GM18519 (cell line): ENCODE measurements around the gene LHFPL3.

Experiments used
- ATAC-seq: cut with Tn5 transposase; IDR thresholded peaks from one replicate; pipeline ENCODE4 v1.9.1; 2021; ENCODE audit warnings: mild to moderate bottlenecking, moderate library complexity; ENCODE audit not compliant: unreplicated experiment, low FRiP score

Gene LHFPL3

DNA sequence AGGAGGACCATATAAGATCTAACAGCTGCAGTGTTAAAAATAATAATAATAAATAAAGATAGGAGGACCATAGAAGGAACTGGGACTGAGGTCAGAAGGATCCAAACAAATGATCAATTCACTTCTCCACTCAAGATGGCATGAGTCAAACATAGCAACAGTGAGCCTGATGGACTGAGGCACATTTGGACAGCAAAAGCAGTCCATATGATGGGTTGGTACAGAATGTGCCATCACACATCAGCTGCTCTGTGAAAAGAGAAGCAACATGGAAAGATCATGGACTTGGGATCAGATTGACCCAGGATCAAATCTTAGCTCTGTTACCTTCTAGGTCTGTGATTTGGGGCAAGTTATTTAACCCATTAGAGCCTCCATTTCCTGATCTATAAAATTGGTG, 496.7 kb downstream of the LHFPL3 start:
- no peak for ATAC-seq

DNA sequence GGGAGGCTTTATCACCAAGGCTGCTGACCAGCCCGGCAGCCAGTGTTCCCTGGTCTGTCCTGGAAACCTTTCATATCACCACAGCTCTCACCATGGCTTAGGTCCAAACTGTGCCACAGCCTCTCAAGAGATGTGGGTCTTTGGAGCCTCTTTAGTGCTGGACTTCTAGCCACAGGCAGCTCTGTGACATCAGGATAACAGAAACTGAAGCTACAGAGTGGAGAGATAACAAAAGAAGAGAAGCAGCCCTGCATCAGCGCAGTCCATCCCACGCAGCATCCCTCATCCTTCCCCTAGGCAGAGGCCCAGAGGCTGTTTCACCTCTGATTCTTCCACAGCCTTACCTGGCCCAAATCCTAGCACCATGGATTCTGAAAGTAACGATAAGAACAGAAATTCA, 497.7 kb downstream of the LHFPL3 start:
- no peak for ATAC-seq

DNA sequence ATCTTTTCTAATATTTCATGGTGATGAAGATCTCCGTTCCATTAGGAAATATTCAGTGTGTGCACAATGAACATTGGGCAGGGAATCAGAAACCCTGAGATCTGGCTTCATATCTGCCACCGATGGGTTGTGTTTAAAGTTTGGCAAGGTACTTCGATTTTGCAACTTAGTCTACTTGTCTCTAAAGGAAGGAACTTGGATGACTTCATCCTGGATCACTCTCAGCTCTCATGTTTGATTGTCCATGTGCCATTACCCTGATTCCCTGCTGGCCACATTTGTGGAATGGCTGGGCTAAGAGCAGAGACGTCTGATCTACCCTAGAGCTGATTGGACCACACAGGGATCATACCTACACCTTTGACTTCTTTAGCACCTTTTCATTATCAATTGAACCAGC, 508.6 kb downstream of the LHFPL3 start:
- no peak for ATAC-seq

DNA sequence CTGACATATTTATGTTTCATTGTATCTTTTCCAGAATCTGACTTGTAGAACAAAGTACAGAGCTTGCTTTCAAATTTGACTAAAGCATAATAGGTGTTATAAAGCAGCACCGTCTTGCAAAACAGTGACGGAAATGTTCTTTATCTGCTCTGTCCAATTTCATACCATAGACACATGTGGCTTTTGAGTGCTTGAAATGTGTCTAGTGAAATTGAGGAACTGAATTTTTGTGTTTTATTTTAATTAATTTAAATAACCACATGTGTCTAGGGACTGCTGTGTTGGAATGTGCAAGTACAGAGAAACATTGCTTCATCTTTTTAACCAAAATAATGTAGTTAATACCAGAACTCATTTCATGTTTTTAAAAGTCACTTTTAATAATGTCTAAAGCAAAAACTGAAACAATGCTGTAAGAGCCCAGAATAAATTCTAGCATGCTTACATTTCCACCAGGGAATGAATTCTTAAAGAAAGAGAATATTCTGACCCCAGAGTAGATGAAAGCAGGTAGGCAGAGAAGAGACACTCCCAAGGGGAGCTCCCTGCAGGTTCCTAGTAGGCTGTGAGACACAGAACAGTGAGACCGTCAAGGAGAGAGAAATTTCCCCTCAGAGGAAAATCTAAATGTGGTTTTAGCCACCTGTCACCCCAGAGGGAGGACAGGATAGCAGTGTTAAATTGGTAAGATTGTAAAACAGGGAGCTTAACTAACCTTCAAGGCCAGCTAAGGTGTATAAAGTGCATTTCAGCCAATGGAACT, 510.3 kb downstream of the LHFPL3 start:
- no peak for ATAC-seq

DNA sequence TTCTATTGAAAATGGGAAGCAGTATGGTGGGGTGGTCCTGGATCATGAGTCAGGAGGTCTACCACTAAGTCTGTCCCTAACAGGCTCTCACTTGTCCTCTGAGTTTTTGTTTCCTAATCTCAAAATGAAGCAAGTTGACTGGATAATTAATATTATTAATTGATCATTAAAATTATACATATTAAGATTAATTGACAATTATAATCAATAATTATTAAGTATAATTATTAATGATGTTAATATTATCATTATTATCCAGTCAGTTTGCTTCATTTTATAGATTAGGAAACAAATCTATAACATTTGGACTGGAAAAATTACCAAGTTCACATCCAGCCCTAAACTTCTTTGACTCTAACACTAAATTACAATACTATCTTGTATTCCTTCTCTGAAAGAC, 511.4 kb downstream of the LHFPL3 start:
- no peak for ATAC-seq

DNA sequence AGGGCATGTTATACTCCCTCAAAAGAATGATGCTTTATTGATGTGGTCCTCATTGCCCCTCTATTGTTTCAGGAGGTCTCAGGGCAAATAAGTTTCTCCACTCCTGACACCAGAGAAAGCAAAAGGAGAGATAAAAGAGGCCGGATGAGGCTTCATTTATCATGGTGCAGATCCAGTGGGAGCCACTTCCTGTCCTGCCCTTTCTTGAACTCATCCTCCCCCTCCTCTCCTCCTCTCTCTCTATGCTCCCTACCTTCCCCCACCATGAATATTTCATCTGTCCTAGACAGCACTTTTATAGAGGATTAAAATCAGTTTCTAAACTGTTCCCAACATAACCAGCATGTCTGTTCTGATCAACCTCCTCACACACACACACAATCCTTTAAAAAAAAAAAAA, 513.4 kb downstream of the LHFPL3 start:
- no peak for ATAC-seq

DNA sequence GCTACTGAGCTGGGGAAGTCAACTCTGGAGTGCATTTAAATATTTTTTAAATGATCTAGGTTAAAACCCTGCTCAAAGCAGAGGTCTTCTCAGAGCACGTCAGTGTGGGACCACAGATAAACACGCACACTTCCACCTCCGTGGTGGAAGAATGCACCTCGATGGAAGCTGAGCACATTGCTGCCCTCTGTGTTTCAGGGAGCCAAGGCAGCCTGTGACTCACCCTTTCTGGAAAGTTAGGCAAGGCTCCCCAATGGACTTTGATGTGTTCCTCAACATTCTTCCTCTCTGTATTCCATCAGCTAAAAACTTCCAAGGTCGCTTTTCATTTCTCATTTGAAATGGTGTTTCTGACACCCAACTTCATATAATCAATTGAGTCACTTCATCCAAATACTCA, 514.8 kb downstream of the LHFPL3 start:
- no peak for ATAC-seq

DNA sequence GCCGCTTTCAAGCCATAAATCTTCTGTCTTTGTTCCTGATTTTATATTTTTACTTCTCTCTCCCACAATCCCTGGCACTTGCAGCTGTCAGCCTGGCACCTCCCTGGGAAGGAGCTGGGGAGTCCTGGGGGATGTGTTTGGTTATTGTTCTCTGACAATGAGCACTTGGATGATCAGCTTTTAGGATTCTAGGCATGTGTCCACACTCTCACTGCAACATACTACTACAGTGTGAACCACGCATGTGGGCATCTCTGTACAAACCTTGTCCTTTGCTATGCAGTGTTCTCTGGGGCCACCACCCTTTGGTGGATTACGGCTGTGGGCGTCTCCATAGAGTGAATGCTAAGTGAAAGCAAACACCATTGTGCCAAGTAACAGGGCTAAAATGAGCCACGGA, 517.2 kb downstream of the LHFPL3 start:
- ATAC-seq, result no peak

DNA sequence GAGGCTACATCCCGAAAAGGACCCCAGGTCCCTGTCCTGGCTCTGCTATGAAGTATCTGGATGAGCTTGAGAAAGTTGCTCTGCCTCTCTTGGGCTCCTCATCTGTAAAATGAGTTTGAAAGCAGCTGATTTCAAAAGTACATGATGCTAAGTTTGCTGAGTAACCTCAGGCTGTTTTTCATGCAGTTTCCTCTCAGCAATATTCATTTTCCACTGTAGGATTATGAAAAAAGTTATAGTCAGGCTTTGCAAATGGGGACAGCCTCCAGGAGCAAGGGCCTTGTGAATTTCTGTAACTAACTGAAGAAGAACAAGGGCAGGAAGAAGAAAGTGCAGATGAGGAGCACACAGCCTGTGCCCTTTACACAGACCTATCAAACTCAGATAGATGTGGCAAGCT, 518.3 kb downstream of the LHFPL3 start:
- ATAC-seq, result no peak

DNA sequence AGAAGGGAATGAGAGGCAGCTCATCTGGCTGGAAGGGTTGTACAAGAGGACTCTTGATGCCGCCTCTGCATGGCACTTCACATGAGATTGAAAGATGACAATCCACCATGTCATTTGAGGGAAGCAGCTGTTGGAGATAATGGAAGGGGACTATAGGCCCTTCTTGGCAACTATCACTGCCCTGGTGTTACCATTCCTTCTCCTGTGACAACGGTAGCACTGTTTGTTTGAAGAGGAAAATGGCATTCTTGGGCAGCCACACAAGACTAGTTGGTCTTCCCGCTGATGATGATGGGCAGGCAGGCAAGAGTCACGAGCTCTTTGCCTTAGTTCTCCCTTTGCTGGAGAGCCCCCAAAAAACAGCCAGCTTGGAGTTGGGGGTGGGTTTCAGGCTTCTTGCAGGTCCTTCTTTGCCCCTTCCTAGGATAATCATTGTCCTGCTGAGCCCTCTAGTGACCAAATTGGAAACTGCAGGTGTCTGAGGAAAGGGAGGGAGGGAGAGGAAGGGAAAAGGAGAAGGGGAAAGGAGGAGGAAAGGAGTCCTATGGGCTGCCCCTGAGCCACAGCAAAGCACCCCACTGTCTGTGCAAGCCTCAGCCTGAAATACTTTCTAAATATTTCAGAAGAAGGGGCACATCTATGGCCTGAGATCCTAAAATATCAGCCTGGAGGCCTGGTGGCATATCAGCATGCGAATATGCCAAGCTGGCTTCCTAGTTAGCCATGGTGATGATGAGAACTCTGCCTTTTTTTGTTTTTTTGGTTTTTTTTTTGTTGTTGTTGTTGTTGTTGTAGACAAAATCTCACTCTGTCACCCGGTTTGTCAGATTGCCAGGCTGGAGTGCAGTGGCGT, 520.0 kb downstream of the LHFPL3 start:
- no peak for ATAC-seq

DNA sequence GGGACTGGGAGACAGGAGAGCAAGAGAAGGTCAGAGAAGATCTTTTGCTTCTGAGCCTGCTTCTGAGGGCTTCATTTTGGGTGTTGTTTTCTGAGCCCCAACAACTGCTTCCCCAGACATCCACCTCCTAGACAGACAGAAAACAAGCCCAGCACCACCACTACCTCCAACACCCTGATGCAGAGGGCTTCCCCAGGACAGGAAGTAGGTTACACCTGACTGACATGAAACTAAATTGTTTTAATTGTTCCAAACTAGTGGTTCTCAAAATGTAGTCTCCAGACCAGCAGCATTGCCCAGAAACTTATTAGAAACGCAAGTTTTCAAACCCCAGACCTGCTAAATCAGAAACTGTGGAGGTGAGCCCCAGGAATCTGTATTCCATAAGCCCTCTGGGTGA, 522.0 kb downstream of the LHFPL3 start:
- ATAC-seq, result no peak

DNA sequence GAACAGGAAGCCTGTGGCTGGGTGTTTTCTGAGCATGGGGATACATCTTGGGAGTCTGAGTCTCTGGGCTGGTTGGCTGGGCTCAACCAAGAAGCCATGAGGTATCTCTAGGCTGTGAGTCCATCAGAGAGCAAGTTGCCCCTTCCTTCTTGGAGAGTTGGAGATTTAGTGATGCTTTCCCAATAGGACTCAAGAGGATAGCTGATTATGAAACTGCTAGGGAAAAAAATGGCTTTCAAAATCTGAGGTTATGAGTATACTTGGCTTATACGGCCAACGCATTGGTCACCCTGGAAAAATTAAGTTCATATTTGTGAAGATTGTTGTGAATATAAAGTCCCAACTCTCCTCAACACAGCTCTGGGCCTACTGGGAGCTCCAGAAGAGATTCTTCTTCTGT, 522.9 kb downstream of the LHFPL3 start:
- no peak for ATAC-seq

DNA sequence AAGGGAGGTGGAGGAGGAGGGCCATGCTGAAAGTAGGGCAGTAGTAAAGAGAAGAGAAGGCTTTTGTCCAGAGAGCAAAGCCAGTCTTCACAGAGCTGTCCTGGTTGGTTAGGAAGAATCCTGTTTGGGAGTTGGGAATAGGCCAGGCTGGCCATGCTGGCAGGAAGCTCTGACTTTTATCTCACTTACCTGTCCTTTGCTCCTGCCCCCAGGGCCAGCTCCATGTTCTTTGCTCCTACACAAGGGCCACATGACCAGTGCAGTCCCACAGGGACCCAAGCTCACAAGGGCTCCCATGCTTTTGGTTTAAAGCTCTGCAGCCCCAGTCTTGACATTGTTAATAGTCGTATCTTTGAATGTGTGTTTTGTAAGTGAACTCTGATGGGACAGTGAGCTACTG, 524.0 kb downstream of the LHFPL3 start:
- no peak for ATAC-seq

DNA sequence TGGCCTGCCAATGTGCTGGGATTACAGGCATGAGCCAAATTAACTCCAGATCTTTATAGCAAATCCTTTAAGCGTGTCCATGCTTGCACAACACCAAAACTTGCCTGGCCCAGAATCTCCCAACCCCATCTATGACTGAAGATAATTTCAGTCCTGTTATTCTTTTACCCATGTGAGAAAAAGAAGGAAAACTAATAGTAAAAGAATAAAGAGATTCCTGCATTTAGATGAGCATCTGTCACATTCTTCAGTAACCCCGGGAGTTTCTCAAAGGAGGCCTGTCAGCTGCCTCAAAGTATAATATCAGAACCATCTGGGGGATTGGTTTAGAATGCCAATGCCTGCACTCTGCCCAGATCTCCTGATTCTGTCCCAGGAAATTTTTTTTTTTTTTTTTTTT, 527.5 kb downstream of the LHFPL3 start:
- ATAC-seq, result no peak

DNA sequence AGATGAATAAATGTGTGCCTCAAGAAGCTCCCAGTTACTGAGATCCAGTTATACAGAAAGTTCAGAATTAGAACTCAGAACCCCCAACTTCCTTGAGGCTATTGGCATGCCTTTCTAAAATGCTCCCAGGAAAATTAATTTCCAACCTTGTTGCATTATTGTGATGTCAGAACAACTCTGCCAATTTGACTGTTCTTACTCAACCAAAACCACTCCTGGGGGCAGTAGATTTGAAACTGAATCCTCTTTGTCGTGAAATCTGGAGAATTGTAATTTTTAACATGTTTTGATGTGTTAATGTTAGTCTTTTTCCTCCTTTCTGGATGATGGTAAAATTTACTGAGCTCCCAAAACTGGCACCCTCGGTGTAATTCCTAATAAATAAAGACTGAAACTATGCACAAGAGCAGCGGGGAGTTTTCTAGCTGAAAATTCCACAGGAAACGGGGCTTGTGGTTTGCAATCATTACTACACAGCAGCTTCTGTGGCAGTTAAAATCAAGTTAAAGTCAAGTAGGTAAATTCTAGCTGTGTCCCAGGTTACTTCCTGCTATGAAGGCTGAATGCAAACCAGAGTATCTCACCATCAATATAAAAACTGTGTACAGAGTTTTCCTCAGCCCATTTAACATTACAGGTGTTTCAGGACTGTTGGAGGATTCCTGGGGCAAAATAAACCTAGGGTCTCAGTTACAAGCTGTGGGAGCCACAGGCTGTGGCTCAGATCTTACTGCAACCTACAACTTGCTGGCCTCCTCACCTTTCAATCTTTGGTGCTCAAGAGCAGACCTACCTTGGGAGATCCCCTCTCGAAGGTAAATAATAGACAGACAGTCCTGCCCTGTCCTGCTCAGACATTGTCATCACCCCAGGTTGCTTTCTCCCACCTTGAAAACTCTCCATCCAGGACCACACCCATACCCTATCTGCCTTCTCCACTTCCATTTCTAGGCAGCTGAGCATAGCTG, 529.3 kb downstream of the LHFPL3 start:
- peak; percentile 63 for ATAC-seq

DNA sequence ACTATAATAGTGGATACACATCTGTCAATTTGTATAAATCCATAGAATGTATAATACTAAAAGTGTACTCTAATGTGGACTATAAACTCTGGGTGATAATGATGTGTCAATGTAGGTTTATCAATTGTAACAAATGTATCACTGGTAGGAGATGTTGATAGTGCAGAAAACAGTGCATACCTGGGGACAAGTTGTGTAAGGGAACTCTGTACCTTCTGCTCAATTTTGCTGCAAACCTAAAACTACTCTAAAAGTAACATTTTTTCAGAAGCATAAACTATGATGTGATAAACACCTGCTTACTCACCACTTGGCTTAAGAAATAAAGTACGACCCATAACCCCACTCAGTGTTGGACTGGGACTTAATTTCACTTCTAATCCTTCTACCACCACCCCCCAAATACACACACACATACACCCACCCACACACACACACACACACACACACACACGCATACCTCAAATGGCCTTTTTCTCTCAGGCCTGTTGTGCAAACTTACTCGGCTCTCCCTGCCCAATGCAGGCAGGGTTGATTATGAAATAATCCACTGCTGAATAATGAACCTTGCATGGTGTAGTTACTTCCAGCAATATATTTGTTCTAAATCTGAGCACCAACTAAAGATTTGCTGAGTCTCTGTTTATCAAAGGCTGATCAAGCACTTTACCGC, 531.5 kb downstream of the LHFPL3 start:
- no peak for ATAC-seq

DNA sequence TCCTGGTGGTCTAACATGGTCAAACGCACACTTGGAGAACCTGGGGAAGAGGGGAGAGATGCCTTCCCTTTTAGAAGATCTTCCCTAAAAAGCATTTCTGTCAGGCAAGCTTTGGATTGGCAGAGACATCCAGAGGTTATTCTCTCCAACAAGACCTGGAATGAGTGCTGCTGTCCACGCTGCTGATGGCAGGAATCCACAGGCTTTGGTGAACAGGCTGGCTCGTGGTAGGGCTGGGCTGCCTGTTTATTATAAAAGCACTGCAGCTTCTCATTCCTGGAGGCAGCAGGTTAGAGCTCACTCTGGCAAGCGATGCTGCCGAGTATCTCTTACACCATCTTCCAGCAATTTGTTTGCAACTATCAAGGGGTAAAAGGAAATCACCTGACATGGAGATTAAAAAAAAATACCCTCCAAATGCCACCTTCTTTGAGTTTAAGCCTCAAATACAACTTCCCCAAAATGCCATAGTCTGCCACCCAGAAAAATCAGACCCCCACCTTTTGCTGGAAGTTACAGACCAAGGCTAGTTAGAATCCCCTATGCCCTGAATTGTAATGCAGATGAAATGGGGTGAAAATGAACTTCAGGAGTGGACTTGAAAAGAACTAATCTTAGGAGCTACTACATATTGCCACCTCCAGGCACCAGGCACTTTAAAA, 533.5 kb downstream of the LHFPL3 start:
- no peak for ATAC-seq

DNA sequence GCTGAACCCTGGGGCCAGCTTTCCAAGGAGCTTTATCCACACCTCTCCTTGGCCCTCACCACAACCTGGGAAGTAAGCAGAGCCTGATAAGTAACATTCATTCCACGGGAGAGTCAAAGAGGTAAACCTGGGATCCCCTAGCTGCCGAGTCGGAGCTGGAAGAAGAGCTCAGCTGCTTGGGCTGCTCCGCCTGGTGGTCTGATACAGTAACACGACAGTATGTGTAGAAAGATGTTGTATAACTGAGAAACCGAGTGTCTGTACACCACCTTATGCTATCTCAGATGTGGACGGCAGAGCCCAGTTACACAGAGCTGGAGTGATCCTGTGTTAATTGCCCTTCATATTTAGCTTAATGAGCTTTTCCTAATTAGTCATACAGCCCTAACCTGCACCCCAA, 534.3 kb downstream of the LHFPL3 start:
- no peak for ATAC-seq

DNA sequence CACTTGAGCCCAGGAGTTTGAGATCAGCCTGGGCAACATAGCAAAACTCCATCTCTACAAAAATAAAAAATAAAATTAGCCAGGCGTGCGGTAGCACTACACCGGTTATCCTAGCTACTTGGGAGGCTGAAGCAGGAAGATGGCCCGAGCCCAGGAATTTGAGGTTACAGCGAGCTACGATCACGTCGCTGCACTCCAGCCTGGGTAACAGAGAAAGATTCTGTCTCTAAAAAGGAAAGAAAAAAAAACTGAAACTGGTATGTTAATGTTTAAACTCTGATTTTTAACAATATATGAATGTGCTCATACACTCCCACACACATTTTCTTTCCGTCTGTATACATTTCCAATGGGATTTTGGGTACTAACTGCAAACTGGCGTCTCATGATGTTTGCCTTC, 545.0 kb downstream of the LHFPL3 start:
- ATAC-seq, result no peak

DNA sequence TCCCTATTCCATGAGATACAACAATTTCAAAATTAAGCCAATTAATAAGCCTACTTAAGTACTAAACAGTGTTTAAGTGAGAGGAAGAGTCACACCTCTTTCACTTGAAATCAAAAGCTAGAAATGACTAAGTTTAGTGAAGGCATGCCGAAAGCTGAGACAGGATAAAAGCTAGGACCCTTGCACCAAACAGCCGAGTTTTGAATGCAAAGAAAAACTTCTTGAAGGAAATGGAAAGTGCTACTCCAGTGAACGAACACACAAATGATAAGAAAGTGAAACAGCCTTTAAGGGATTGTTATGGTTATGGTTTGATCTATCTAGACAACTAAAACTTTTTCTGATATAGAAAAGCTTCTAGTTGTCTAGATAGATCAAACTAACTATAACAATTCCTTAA, 550.2 kb downstream of the LHFPL3 start:
- ATAC-seq, result peak; percentile 92
